HT1080 (cell line): ENCODE measurements around the gene DNAH9. TPM values are rescaled to one million over a fixed set of nuclear protein-coding genes. Genes with fewer than 3 reads are reported as not detected.

Source experiments
- DNase-seq: peaks from one replicate; pipeline ENCODE4 v3.0.0-alpha.2; 2015; ENCODE audit warnings: low read depth
- total RNA-seq: library from RNA; depleted of rRNA; stranded (reverse); fragments of >200 nt; shearing (Covaris generic); gene quantifications from 2 replicates; pipeline ENCODE4 v1.2.3, GENCODE V29; 2014

The DNAH9 gene
- total RNA-seq, 1 experiment from 2014 or later = not detected

- no peak for DNase-seq
Measured at GRCh38 chr17:11739848-11740247, 141.6 kb downstream of the DNAH9 start.

- no peak for DNase-seq
Measured at GRCh38 chr17:11742886-11743285, 144.6 kb downstream of the DNAH9 start.

GRCh38 chr17:11744696-11745095 lies 146.4 kb downstream of the DNAH9 start:
- DNase-seq = no peak

- no peak for DNase-seq
Measured at GRCh38 chr17:11747441-11747840, 149.2 kb downstream of the DNAH9 start.

- no peak for DNase-seq
Measured at GRCh38 chr17:11757815-11758214, 159.5 kb downstream of the DNAH9 start.

- DNase-seq = no peak
Measured at GRCh38 chr17:11768106-11768505, 169.8 kb downstream of the DNAH9 start.

GRCh38 chr17:11768981-11769380 lies 170.7 kb downstream of the DNAH9 start:
- no peak for DNase-seq

GRCh38 chr17:11772031-11772430 lies 173.8 kb downstream of the DNAH9 start:
- no peak for DNase-seq

GRCh38 chr17:11779892-11780291 lies 181.6 kb downstream of the DNAH9 start:
- DNase-seq = no peak

GRCh38 chr17:11780621-11781020 lies 182.4 kb downstream of the DNAH9 start:
- DNase-seq = no peak

- no peak for DNase-seq
Measured at GRCh38 chr17:11786711-11787438, 188.6 kb downstream of the DNAH9 start.

GRCh38 chr17:11795906-11796305 lies 197.6 kb downstream of the DNAH9 start:
- DNase-seq = no peak

- peak; percentile 44 for DNase-seq
Measured at GRCh38 chr17:11797803-11798202, 199.5 kb downstream of the DNAH9 start.

GRCh38 chr17:11803231-11803969 lies 205.1 kb downstream of the DNAH9 start:
- DNase-seq = no peak

GRCh38 chr17:11805138-11805537 lies 206.9 kb downstream of the DNAH9 start:
- DNase-seq = no peak

GRCh38 chr17:11805952-11806351 lies 207.7 kb downstream of the DNAH9 start:
- no peak for DNase-seq

GRCh38 chr17:11807606-11808005 lies 209.3 kb downstream of the DNAH9 start:
- no peak for DNase-seq

- no peak for DNase-seq
Measured at GRCh38 chr17:11813278-11813677, 215.0 kb downstream of the DNAH9 start.

- peak; percentile 1 for DNase-seq
Measured at GRCh38 chr17:11813871-11814270, 215.6 kb downstream of the DNAH9 start.

- no peak for DNase-seq
Measured at GRCh38 chr17:11814655-11815262, 216.5 kb downstream of the DNAH9 start.

GRCh38 chr17:11816409-11816808 lies 218.1 kb downstream of the DNAH9 start:
- no peak for DNase-seq

GRCh38 chr17:11823862-11824261 lies 225.6 kb downstream of the DNAH9 start:
- no peak for DNase-seq
